ENCODE results near the gene CAPN8.

The CAPN8 gene

DNA sequence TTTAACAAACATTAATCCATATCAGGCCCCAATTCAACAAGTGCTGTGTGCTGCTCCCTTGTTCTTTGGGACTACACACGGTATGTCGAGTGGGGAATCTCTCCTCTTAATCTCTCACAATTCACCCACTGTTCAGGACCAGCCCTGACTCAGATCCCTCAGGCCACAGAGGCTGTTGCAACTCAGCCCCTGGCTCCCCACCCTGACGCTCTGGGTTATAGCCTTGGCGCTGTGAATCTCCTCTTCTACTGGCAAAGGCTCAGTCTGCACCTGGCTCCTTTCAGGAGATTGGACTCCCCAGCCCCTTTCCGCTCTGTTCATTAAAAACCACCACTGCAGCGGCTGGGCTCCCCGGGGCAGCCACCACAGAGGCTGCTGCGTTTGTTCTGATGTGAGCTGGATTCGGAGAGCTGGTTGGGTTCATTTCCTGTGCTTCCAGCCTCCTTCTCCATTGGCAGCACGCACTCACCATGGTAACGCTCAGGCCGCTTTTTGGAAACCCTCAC is 13.0 kb downstream of the CAPN8 start:
- no peak for DNase-seq

DNA sequence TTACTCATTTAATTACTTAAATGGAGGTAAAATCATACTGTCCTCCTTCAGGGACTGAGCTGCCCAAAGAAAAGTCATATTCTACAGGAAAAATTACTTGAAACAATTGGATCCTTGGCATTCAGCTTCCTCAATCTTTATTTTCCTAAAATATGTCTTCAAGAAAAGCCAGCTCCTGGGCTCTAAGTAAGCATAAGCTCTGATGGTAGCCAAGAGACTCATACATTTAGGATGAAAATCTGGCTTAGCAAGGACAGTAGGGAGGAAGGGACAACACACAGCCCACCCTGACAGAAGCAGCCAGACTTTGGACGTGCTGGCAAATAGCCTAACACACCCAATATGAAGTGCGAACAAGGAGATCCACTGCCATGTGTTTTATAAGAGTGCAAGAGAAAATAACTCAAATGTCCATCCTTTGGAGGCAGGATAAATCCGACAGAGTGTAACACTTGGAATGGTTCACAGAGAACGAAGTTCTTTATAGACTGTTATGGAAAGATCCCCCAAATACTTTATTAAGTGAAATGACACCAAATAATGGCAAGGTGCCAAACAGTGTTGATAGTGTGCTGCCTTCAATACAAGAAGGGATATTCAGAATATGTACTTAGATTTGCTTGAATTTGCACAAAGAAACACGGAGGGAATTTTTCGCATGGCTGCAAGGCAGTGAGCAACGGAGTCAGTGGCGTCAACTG is 14.1 kb downstream of the CAPN8 start:
- no peak for DNase-seq

DNA sequence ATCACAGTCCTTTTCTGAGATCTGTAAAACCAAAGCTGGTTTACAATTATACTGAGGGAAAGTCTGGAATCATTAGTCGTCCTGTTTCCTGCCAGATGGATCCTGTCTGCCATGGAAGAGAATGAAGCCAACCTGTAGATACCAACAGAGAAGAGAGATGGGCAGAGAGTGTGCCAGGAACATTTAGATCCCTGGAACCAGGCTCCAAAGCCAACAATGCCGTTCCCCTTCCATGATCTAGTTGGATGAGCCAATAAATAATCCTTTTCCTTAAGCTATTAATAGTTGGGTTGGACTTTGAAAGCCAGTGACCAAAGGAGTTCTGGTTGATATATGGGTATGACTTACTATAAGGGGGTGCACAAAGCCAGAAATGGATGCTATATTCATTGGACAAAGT is 15.0 kb downstream of the CAPN8 start:
- no peak for DNase-seq

DNA sequence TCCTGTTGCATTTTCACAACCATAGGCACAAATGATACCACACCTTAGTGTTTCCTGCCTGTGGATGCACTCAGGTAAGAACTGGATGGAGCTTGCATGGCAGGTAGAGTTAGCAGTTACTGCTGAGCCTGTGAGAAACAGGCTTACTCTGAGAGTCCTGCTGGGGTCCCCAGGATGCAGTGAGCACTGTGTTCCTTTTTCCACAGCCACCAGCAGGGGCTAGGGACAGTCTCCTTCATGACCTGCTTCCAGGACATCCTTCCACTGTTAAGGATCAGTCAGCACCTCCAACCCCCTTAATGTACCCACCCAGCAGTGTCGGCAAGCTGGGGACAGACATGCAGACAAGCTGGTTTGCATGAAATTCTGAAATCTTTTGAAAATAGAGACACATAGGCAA is 16.3 kb downstream of the CAPN8 start:
- no peak for DNase-seq

DNA sequence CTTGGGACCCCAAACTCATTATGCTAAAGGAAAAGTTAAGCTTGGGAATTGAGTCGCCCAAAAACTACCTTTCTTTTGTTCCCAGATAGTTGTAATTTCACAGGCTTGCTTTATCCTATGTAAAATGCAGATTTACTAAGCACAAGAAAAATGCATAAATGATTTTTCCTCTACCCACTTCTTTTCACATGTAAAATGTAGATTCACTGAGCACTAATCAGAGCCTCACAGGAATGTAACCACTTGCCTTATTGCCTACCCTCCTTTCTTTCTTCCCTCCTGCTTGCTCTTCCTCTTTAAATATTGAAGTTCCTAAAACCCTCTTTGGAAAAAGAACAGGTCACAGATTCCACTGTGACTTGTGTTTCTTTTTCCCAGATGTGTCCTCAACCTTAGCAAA is 18.3 kb downstream of the CAPN8 start:
- no peak for DNase-seq

DNA sequence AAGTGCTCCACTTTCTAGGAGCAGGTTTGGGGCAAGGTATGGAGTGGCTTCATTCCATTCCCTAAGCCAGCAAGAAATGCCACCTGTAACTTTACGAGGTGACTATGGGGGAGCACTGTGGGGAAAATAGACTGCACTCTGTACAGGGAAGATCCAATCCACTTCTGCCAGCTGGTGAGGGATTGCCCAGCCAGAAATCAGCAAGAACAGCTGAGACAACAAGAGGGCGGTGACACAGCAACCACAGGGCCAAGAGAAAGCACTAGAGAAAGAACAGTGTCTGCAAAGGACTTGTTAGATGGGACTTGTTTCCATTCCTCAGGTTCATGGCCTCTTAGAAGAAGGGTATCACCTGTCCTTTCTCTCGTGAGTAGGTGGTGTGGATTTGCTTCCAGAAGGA is 19.6 kb downstream of the CAPN8 start:
- no peak for DNase-seq

DNA sequence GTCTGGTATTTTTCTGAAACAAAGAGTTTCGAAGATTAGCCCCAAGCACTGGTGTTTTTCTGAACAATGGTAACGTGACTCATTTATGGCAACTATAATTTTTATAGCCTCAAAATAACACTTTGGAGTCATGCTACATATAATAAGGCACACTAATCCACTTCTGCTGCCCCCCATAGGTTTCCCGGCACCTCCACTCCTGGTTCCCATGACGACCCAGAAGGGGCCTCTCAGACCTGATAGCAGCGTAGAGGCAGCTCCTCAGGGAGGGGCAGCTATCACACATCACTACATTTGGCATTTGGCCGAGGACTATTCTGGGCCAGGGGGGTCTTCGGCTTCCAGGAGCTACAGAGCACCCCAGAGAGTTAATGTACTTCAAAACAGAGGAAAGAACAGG is 23.3 kb downstream of the CAPN8 start:
- no peak for DNase-seq

DNA sequence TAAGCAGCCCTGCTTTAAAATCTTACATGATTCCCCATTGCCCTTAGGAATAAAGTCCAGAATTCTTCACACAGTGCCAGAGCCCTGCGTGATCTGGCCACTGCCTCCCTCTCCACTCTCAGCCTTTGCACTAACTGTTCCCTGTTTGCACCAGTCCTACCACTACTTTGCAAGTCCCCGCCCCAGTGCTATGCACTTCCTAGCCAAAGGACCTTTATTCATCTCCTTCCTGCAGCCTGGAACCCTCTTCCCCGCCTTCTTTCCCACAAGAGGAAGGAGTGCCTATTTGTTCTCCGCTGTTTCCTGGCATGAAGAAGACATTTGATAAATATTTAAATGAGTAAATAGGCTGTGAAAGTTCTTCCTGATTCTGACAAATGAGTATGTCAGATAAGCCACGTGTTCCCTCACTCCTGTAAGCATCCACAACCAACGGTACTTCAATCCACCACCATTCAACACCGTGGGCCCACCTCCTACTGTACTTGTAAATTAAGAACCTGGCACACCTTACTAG is 23.9 kb downstream of the CAPN8 start:
- DNase-seq = no peak

DNA sequence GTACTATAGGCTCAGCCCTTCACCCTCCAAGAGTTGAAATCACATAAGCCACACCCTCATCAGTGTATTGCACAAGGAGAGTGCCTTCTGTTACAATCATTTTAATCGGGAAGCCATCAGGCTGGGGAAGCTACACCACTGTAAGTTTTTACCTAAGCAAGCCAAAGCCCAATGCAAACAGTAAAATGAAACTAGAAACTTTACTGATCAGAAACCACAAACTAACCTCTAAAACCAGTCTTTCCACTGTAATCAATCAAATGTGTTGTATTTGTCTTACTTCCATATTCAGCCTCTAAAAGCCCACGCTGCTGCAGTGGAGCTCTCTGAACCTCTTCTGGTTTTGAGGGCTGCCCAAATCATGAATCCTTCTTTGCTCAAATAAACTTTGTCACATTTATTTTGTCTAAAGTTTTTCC is 26.2 kb downstream of the CAPN8 start:
- DNase-seq = no peak

DNA sequence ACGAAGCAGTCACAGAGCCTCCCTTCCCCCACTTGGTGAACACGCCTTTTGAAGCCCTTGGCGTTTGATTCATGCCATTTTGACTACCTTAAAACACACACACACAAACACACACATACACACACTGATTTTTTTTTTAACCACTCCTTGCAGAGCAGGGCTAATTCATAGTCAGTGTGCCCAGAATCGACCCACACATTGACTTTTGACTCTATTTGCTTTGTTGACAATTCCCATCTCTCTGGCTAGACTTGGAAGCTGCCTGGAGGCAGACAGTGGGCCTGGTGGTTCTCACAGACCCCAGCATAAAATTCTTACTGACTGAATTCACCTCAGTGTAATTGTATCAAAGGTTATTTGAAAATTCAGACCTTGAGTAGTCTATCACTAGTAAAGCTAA is 30.3 kb downstream of the CAPN8 start:
- DNase-seq = no peak

DNA sequence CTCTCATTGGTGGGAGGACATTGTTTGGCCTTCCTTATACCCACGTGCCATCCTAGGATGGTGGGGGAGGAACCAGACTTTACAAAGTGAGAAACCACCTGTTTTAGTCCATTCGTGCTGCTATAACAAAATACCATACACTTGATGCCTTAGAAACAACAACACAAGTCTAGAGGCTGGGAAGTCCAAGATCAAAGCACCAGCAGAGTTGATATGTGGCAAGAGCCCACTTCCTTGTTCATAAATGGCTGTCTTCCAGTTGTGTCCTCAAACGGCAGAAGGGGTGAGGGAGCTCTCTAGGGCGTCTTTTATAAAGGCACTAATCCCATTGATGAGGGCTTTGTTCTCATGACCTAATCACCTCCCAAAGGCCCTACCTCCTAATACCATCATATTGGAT is 31.1 kb downstream of the CAPN8 start:
- DNase-seq = no peak

DNA sequence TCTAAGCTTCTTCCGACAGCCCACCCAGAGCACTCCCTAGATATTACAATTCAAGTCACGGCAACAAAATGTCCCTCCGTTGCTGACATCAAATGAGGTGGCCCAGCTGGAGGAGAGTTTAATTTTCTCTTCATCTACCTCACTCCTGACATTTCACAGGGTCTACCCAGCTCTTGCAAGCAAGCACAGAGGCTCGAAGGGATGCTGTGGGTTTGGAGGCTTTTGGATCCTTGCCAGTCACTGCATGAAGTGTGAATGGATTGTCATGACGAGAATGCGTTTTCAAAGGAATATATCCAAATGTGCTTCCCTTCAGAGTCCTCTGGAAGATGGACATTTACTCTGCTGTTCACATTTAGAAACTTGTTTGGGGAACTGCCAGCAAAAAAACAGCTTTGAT is 33.5 kb downstream of the CAPN8 start:
- no peak for DNase-seq

DNA sequence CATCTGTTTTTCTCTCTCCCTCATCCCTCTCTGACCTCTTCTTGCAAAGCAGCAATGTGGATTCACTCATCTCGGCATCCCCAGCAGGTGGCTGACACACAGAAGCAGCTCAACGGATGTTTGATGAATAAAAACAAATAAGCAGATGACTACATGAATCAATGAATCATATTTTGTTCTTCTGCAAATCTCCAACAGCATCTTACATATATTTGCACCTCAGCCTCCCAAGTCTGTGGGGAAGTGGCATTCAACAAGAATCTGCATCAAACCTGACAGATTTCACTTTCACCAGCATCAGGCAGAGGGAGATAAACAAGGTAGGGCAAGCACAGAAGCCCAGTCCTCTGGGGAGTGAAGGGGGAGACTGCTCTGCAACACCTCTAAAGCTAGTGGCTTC is 34.0 kb downstream of the CAPN8 start:
- DNase-seq = no peak

DNA sequence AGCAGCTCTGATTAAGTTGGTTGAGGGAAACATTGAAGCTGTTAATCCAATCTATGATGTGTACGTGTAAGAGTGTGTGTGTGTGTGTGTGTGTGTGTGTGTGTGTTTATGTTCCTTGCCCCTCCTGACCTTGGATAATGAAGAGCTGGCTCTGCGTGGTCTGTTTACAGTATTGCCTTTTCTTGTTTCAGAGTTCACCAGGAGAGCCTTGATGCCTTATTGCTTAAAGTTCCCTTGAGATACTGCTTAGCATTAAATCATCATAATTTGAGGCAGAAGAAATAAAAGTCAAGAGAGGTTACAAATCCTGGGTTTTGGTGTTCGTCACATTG is 36.4 kb downstream of the CAPN8 start:
- no peak for DNase-seq

DNA sequence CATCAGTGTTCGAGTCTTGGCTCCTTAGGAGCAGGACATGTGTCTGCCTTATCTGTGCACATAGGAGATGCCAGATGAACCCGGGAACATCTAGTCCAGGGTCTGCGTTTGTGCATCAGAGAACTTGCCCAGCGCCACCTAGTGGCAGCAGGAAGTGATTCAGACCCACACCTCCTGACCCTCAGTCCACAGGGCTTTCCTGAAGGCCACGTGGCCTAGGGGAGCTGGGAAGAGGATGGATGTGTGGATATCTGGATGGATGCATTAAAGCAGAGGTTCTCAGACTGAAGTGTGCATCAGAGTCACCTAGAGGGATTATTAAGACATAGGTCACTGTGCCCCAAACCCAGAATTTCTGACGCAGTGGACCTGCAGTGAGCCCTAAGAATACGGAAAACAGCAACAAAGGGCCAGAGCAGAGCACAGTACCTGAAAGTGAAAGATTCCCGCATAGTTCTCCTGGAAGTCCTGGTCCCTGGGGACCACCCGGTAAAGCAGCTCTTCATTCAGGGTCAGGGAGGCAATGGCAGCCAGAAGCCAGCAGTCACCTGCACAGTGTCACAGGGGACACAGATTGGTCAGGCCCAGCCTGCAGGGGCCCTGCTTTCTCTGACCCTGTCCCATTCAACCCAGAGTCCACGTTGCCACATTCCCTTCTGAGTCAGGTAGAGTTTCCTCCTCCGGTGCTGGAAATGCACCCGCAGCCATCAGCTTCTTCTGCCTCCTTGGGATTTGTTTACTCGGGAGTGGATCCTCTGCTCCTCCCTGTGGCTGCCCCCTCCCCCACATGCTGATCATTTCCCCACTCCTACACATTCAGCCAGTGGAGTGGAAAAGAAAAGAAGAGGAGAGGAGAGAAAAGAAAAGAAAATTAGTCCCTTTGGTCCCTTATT is 37.0 kb downstream of the CAPN8 start:
- peak; percentile 43 for DNase-seq

DNA sequence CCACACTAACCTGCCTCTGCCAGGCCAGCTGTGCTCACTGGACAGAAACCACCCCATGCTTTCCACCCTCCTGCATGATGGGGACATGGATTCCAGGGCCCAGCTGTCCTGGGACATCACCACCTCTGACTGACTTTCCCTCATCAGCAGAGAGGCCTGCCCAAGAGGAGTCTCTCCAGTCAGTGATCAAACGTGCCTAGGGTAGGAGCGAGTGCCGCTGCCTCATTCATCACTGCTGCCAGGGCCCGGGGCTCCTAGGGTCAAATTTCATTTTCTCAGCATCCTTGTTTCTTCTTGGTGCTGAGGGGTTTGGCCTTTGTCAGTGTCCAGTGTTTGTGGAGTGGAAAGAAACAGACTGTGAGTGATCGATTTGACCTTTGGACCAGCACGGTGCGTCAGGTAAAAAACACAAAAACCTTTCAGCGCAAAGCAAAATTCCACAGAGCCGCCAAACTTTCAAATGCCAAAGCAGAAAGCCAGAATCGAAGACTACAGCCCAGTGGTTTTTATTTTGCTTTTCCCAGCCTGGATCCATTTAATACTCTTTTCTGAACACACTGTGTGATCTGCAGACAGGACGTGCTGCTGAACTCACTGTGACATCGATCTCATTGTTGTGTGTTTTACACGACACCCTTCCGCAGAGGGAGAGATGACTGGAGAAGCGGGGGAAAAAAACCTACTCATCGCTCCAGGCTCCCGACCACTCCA is 43.2 kb downstream of the CAPN8 start:
- no peak for DNase-seq

DNA sequence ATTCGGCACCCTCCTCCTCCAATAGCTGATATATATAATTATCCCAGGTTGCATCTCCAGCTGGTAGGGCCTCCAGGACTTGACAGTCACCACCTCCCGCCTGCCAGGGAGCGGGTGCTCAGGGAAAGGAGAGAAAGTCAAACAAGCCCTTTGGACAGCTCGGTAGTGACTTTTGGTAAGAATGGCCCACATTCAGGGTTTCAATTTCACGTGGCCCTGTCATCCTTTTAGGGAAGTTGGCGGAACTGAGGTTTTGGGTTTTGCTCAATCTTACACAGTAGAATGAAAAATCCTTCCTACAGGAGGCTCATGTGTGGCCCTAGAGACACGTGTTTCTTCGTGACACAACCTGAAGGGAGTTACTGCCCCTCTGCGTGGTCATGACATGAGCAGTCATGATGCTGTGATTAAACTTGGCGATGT is 44.2 kb downstream of the CAPN8 start:
- DNase-seq = no peak

DNA sequence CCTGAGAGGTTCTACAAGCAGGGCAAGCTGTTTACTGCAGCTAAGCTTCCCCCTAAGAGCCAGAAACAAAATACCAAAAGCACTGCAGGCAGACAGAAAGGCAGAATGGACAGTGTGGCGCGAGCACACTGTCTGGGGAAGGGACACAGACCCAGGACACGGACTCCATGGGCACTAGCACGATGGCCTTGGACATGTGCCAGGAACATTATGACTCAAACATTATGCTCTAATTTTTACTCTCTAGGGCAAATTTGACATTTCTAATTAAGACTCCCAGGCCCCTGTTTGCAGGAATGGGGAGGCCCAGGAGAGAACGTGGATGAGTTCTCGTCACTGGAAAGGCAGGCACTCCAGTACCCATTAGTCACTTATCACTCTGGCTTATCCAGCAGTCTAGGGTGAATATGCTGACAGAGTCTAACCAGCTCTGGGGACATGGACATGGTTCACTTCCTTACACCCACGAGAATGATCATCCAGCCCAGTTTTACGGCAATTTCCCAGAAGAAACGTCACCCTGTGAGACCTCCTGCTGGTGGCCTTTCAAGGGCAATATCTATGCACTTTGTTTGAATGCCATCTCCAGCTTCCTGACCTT is 45.1 kb downstream of the CAPN8 start:
- DNase-seq = no peak

DNA sequence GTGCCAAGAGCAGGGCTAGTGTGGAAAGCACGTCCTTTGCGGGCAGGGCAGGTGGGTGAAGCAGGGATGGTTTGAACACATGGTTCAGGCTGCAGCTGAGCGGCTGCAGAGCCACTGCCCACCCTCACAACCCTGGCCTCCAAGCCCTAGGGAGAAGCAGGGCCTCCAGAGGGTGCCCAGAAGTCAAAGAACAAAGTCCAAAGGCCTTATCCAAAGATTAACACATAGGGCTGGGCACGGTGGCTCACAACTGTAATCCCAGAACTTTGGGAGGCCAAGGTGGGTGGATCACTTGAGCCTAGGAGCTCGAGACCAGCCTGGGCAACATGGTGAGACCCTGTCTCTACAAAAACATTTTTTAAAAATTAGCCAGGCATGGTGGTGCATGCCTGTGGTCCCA is 46.8 kb downstream of the CAPN8 start:
- no peak for DNase-seq

DNA sequence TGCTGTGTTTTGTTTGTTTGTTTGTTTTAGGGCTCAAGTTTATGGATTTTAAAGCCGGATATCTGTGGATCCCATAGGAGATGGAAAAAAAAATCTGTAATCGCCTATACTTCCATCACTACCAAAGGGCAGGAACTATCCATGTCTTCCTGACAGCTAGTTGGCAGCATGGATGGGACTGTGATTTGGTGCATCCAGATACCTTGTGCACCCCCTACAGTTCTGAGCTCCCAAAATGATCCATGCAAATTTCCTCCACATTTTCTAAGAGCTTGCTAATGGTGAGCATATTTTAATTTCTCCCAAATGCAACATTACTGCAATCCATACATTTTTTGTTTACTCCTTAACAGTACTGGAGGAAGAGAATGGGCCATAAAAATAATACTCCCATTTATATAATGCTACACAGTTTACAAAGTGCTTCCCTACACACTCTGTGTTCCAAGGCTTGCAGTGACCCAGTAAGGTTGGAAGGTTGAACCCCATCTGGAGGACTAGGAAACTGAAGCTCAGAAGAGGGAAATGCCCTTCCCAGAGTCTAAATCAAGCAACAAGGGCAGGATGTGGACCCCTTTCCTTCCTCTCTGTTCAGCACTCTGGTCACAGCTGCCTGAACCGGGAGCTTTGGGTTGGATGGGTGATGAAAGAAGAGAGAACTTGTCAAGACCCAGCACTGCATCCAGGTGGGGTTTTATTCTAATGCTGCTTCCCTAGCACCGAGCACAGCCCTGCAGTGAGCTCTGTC is 48.0 kb downstream of the CAPN8 start:
- DNase-seq = no peak

DNA sequence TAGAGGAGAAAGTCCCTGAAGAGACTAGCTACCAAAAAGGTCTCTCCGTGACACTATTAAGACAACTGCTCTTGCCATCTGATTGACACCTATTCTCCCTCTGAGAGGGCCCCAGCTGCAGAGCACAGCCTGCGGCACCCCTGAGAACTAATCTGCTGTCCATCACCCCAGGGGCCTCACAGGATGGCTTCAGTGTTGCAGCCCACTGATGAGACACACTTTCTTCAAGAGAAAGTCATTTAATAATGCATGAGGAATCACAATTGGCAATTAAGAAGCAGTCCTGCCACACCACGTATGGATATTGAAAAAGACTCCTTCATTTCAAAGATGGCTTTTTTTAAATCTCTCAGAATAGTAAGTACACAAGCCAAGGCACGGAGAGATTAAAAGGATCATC is 48.9 kb downstream of the CAPN8 start:
- DNase-seq = no peak

DNA sequence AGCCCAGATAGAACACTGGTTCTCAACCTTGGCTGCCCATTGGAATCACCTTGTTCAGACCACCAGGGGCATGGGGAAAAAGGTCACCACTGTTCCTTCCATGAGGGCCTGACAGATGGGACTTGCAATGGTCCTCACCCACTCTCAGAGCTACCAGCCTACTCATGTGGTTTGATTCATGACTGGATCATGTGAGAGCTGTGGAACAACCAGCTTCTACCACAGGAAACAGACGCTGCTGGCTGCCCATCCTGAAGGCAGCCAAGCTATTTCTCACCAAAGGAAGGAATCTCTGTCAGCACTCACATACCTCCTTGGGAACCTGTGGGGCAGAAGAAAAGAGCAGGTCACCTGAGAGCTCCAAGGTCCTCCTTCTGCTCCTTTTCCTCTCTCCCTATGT is 53.6 kb downstream of the CAPN8 start:
- no peak for DNase-seq

All from activated naive CD4-positive, alpha-beta T cell treated with Interleukin-2 at 50 U/mL for 16 hours (primary cell).